Upper lobe of left lung (tissue), 4 donors: Measurements from ENCODE around the gene DCP1B.

Experiments
- POLR2A ChIP-seq, 4 donors: fragments of 450-650 bp; IDR thresholded peaks; one replicate each; pipeline ENCODE4 v1.5.1; 2016 to 2017; ENCODE audit warnings: antibody characterized with exemption in 4 of 4, mild to moderate bottlenecking in 2 of 4
- POLR2AphosphoS5 ChIP-seq, 2 donors: sonication (generic); formaldehyde crosslinking; IDR thresholded peaks; one replicate each; pipeline ENCODE4 v1.5.1; 2017; ENCODE audit warnings: antibody characterized with exemption in 2 of 2
- TF ChIP-seq, protein P1 (sequence below), 6 experiments: fragments of 450-650 bp in 4 of 6; fragments of 200-600 bp in 2 of 6; sonication (generic) in 2 of 6; IDR thresholded peaks; one replicate each; pipeline ENCODE4 v1.5.1; 2016 to 2019; ENCODE audit warnings: antibody characterized with exemption in 6 of 6

DNA sequence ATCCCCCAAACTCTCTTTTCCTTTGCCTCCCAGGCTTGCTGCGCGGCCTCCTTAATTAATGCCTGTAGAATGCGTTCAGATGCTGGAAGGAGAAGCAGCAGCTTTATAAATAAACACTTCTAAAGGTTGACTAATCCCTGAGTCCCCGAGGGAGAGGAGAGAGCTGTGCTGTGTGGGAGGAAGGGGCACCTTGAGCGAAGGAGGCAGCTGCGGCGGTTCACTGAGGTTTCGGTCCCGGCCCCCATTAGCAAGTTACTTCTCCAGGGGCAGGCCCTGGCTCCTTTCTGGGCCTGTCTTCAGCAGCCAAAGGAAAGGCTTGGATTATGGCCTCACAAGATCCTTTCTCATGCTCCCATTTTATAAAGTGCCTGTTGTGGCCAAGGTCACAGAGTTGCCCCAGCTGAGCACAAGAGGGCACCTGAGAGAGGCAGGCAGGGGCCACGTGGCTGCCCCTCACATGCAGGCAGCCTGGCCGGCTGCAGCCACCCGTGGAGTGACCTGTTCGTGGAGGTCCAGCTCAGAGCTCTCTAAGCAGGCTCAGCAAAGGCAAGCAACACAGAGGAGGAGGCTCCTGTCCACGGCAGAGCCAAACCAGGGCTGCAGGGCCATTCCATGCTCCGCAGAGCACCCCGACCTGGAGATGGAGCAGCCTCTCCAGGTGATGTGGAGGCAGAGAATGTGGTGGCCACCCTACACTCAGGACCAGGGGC, 70.8 kb downstream of the DCP1B start:
- no peak for TF ChIP-seq POLR2A (IDR thresholded peaks at IDR 0.05)
- TF ChIP-seq, protein P1, sequence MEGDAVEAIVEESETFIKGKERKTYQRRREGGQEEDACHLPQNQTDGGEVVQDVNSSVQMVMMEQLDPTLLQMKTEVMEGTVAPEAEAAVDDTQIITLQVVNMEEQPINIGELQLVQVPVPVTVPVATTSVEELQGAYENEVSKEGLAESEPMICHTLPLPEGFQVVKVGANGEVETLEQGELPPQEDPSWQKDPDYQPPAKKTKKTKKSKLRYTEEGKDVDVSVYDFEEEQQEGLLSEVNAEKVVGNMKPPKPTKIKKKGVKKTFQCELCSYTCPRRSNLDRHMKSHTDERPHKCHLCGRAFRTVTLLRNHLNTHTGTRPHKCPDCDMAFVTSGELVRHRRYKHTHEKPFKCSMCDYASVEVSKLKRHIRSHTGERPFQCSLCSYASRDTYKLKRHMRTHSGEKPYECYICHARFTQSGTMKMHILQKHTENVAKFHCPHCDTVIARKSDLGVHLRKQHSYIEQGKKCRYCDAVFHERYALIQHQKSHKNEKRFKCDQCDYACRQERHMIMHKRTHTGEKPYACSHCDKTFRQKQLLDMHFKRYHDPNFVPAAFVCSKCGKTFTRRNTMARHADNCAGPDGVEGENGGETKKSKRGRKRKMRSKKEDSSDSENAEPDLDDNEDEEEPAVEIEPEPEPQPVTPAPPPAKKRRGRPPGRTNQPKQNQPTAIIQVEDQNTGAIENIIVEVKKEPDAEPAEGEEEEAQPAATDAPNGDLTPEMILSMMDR (IDR thresholded peaks at IDR 0.05), result no peak
- TF ChIP-seq POLR2AphosphoS5 (IDR thresholded peaks at IDR 0.05), result no peak
